Ovary (tissue), 9 donors: ENCODE measurements around the gene UBL4A. TPM values are rescaled to one million over a fixed set of nuclear protein-coding genes. Genes with fewer than 3 reads are reported as not detected.

Experiments
- DNase-seq, 5 donors: peaks; one replicate each; pipeline ENCODE4 v3.0.0-alpha.2; 2019 to 2020
- H3K27ac ChIP-seq, 2 donors: fragments of 200-600 bp; one replicate each; pipeline versions ENCODE4 v1.5.1 to v1.8.0; 2019 to 2022
- H3K27me3 ChIP-seq: fragments of 200-600 bp; one replicate; pipeline ENCODE4 v1.8.0; 2022
- H3K36me3 ChIP-seq: fragments of 200-600 bp; sonication (generic); one replicate; pipeline ENCODE4 v1.5.1; 2019
- H3K4me1 ChIP-seq: one replicate; pipeline ENCODE4 v1.8.1; 2013; ENCODE audit warnings: mild to moderate bottlenecking, moderate library complexity; ENCODE audit not compliant: insufficient read depth
- H3K4me3 ChIP-seq: fragments of 200-600 bp; sonication (generic); one replicate; pipeline ENCODE4 v1.5.1; 2017
- H3K9me3 ChIP-seq, 2 donors: fragments of 200-600 bp in 1 of 2; sonication (generic) in 1 of 2; one replicate each; pipeline versions ENCODE4 v1.5.1 to v1.8.1; 2013 to 2019; ENCODE audit warnings: mild to moderate bottlenecking in 1 of 2, moderate library complexity in 1 of 2
- CTCF ChIP-seq, 3 donors: fragments of 450-650 bp in 2 of 3; fragments of 200-600 bp in 1 of 3; IDR thresholded peaks; one replicate each; pipeline versions ENCODE4 v1.5.1 to v1.8.0; 2016 to 2022; ENCODE audit warnings: antibody characterized with exemption in 3 of 3, mild to moderate bottlenecking in 1 of 3
- EP300 ChIP-seq: sonication (generic); formaldehyde crosslinking; IDR thresholded peaks from one replicate; pipeline ENCODE4 v1.6.1; 2017; ENCODE audit warnings: antibody characterized with exemption
- POLR2A ChIP-seq: fragments of 450-650 bp; IDR thresholded peaks from one replicate; pipeline ENCODE4 v1.6.1; 2017; ENCODE audit warnings: antibody characterized with exemption, mild to moderate bottlenecking, moderate library complexity
- WGBS, 3 donors: extraction: QIAGEN DNeasy Blood & Tissue Kit in 1 of 3; methylation state at CpG; one replicate each; pipeline versions ENCODE4 v1.1.5 to v1.1.7; 2013 to 2017; 5-methylcytosine and 5-hydroxymethylcytosine counted together
- intact Hi-C, 4 donors: fragments of 100-400 bp; cut with DNase I; formaldehyde crosslinking; loops; one replicate each; pipeline versions ENCODE4 v1.11.0 to v1.15.1; 2022 to 2023
- polyA plus RNA-seq, 2 donors: library from polyadenylated mRNA; stranded (reverse); fragments of 200-250 nt in 1 of 2; fragments of 350-450 nt in 1 of 2; fragmentation: Illumina TruSeq in 1 of 2; extraction: RNeasy Lipid Tissue Mini Kit (QIAGEN cat#74804) in 1 of 2; gene quantifications; one replicate each; pipeline ENCODE4 v1.2.3, GENCODE V29; 2013 to 2014
- total RNA-seq, 7 donors: library from RNA; depleted of rRNA in 2 of 7; stranded (reverse); fragments of >200 nt in 2 of 7; fragmentation: NEBNext Ultra II Directional in 3 of 7; extraction: Animal tissue kit (Norgen Biotek cat#: 25700) in 3 of 7; gene quantifications; one replicate each; pipeline versions ENCODE4 v1.1.0 to v1.2.4, GENCODE V29; 2016 to 2023
- donor health status: DM: no; HTN: no; CAD: no; lungs with moderate emphysema.
- donor health status: DM: no; HTN: no; CAD: no.
- donor health status: Bipolar disorder and iron deficiency.
- donor health status: DM: yes; HTN: yes; CAD: no.
- donor health status: DM: no; HTN: no; CAD: no.
- donor health status: DM: yes; HTN: yes; CAD: no.

Gene UBL4A
- total and polyA plus RNA-seq, 9 donors = 14.6 to 35.5 (median 27.9) TPM

- 84 to 88% (median 88%) methylated on average over 18 to 20 of the region's 20 CpGs for WGBS, 3 donors
- no peaks in the 10 kb centered on the region for H3K4me1 ChIP-seq
These were observed 2.1 kb upstream of the UBL4A start for GRCh38 chrX:154488336-154489075.

GRCh38 chrX:154487518-154488290, 1.3 kb upstream of the UBL4A start:
- no peak overlapping the region for H3K27ac ChIP-seq
- no peak overlapping the region for H3K4me3 ChIP-seq
- no peaks in the 10 kb centered on the region for H3K36me3 ChIP-seq
- no peaks in the 10 kb centered on the region for H3K4me1 ChIP-seq
- DNase-seq = peak in 2 of 5 donors; percentile 20 to 35
- intact Hi-C loops = no loop called here
- 87 to 91% (median 89%) methylated on average over 28 of the region's 28 CpGs for WGBS, 3 donors
- TF ChIP-seq EP300 (no peak), POLR2A (no peak), CTCF (IDR thresholded peaks at IDR 0.05) (no peak)
- no peaks in the 10 kb centered on the region for H3K9me3 ChIP-seq
- no peaks in the 10 kb centered on the region for H3K27me3 ChIP-seq

More at GRCh38 chrX:154488336-154489075, 2.1 kb upstream of the UBL4A start:
- DNase-seq = peak in 2 of 5 donors; percentile 36 to 47
- H3K36me3 ChIP-seq = no peaks in the 10 kb centered on the region
- no peak overlapping the region for H3K4me3 ChIP-seq
- intact Hi-C loops = no loop called here
- no peaks in the 10 kb centered on the region for H3K9me3 ChIP-seq
- no peak overlapping the region for H3K27ac ChIP-seq
- H3K27me3 ChIP-seq = no peaks in the 10 kb centered on the region
- no peak for TF ChIP-seq CTCF (IDR thresholded peaks at IDR 0.05)
- TF ChIP-seq EP300 = no peak
- TF ChIP-seq POLR2A = no peak

DNA sequence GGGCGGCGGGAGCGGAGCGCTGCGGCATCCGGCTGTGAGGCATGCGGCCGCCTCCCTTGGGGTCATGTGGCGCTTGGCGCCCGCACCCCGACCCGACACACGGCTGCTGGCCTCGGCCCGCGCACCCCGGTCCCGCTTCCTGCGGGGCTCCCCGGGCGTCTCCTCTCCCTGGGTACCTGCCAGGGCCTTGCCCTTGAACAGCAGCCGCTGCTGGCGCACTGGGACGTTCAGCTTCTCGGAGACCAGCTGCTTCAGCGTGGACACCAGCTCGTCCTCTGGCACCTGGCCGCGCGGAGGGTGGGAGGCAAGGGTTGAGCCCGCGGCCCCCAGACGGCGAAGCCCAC, 391 bp downstream of the UBL4A start:
- H3K4me1 ChIP-seq = no peaks in the 10 kb centered on the region

More for the DNA sequence above, 391 bp downstream of the UBL4A start:
- no peak for TF ChIP-seq POLR2A
- no peak for TF ChIP-seq CTCF (IDR thresholded peaks at IDR 0.05)
- TF ChIP-seq EP300 = no peak
- Histone ChIP-seq H3K27me3 (no peaks in the 10 kb centered on the region), H3K36me3 (no peaks in the 10 kb centered on the region), H3K27ac (peak overlapping the region; percentile 52 to 80), H3K4me3 (peak overlapping the region; percentile 53), H3K9me3 (no peaks in the 10 kb centered on the region)
- DNase-seq = peak; percentile 64 to 83 (median 79)
- 36 to 49% (median 43%) methylated on average over 35 of the region's 35 CpGs for WGBS, 3 donors
- intact Hi-C loops = no loop called here
